ENCODE results near the gene COL8A1.
A peak's percentile ranks its signal among the peaks of the same experiment; 100 is the strongest.

The COL8A1 gene

DNA sequence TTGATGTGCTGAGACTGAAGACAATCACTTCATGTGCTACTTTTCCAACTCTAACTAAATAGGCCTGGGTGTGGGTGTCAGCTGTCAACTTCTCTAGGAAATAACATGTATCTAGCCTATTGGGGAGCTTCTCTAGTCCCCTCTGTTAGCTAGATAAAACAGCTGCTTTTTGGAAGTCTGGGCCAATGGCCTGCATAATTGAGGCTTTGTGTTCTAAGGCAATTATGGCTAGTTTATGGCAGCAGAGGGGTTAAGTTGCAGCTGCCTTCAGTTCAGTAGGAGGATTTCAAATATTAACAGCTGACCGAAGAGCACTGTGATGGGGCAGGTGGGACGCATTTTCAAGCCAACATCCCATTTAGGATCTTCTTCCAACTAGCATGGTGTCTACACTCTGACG lies 6.4 kb downstream of the COL8A1 start:
- Histone ChIP-seq H3K9ac (ENCODE audit: low read length) (no peak overlapping the region), H3K79me2 (ENCODE audit: insufficient read depth, low read length) (no peaks in the 10 kb centered on the region), H3K27ac (ENCODE audit: low read depth, low read length) (no peak overlapping the region), H3K27me3 (ENCODE audit: low read length) (no peaks in the 10 kb centered on the region), H3K4me2 (ENCODE audit: low read depth, low read length, poor library complexity, severe bottlenecking) (no peak overlapping the region), H2AFZ (ENCODE audit: low read depth, low read length, severe bottlenecking) (no peak overlapping the region), H4K20me1 (ENCODE audit: low read depth, low read length) (no peaks in the 10 kb centered on the region), H3K9me3 (ENCODE audit: insufficient read depth, low read length) (no peaks in the 10 kb centered on the region), H3K9me2 (replicated peaks; ENCODE audit: insufficient read depth, low read length) (no peaks in the 10 kb centered on the region), H3K36me3 (ENCODE audit: low read length) (no peaks in the 10 kb centered on the region), H3K4me3 (ENCODE audit: insufficient read depth, low read length, poor library complexity, severe bottlenecking) (no peak overlapping the region), H3F3A (ENCODE audit: insufficient read depth) (no peaks in the 10 kb centered on the region)
- no peak for TF ChIP-seq EZH2phosphoT487 (conservative IDR thresholded peaks at IDR 0.05; ENCODE audit: low read length)

DNA sequence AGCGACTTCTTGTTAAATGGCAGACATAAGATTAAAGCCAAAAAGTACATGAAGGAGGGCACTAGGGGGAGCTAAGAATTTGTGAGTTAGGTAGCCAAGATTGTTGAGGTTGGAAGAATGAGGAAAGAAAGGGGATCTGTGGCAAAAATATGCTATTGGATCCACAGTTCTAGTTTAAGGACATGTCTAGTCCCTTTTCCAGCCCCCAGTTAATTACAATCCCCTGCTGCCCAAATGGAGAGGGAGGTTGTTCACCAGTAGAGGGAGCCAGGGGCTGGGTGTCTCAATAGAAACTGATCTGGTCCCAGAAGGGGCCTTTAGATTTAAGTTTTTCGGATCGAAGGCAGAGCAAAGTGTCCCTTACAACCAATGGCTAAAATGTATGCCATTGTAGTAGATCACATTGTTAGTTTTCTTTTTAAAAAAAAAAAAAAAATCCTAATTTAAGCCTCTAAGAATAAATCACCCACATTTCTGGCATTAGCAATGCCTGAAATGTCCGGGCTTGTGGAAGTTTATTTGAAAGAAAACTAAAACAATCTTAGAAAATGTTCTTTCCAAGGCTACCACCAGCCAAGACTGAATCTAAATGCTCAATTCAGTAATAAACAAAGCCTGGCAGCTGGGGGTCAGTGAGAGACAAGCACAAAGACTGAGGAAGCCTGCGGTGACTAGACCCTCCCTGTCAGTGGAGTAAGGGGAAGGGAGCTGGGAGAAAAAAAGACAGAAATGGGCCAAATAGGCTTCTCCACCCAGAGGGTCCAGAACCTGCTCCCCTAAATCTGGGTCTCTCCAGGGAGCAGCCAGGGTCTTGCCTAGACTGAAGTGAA lies 7.1 kb downstream of the COL8A1 start:
- Histone ChIP-seq H3K9me2 (replicated peaks; ENCODE audit: insufficient read depth, low read length) (no peaks in the 10 kb centered on the region), H3K9ac (ENCODE audit: low read length) (no peak overlapping the region), H3K79me2 (ENCODE audit: insufficient read depth, low read length) (no peaks in the 10 kb centered on the region), H3K9me3 (ENCODE audit: insufficient read depth, low read length) (no peaks in the 10 kb centered on the region), H4K20me1 (ENCODE audit: low read depth, low read length) (no peaks in the 10 kb centered on the region), H2AFZ (ENCODE audit: low read depth, low read length, severe bottlenecking) (no peak overlapping the region), H3K4me2 (ENCODE audit: low read depth, low read length, poor library complexity, severe bottlenecking) (no peak overlapping the region), H3F3A (ENCODE audit: insufficient read depth) (no peaks in the 10 kb centered on the region), H3K4me3 (ENCODE audit: insufficient read depth, low read length, poor library complexity, severe bottlenecking) (no peak overlapping the region), H3K36me3 (ENCODE audit: low read length) (no peaks in the 10 kb centered on the region), H3K27ac (ENCODE audit: low read depth, low read length) (no peak overlapping the region), H3K27me3 (ENCODE audit: low read length) (no peaks in the 10 kb centered on the region)
- TF ChIP-seq, protein P1, sequence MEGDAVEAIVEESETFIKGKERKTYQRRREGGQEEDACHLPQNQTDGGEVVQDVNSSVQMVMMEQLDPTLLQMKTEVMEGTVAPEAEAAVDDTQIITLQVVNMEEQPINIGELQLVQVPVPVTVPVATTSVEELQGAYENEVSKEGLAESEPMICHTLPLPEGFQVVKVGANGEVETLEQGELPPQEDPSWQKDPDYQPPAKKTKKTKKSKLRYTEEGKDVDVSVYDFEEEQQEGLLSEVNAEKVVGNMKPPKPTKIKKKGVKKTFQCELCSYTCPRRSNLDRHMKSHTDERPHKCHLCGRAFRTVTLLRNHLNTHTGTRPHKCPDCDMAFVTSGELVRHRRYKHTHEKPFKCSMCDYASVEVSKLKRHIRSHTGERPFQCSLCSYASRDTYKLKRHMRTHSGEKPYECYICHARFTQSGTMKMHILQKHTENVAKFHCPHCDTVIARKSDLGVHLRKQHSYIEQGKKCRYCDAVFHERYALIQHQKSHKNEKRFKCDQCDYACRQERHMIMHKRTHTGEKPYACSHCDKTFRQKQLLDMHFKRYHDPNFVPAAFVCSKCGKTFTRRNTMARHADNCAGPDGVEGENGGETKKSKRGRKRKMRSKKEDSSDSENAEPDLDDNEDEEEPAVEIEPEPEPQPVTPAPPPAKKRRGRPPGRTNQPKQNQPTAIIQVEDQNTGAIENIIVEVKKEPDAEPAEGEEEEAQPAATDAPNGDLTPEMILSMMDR (IDR thresholded peaks at IDR 0.05; ENCODE audit: insufficient read depth, low read length, poor library complexity, severe bottlenecking), result peak; percentile 81
- TF ChIP-seq EZH2phosphoT487 (conservative IDR thresholded peaks at IDR 0.05; ENCODE audit: low read length), result no peak

DNA sequence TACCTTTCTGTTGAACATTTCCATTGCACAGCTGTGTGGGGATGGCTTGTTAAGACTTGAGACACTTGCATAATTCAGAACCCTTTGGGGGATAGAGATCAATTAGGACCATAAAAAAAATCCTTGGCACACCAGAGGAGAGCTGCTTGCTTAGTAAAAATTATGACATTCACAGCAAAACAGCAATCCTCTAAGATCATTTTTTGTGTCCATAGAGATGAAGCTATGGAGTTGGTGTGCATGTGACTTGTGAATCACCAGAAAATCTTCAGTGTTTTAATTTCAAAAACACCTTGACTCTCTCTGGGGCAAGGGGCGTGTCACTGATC lies 7.7 kb downstream of the COL8A1 start:
- H4K20me1 ChIP-seq (ENCODE audit: low read depth, low read length), result no peaks in the 10 kb centered on the region
- H3K4me3 ChIP-seq (ENCODE audit: insufficient read depth, low read length, poor library complexity, severe bottlenecking), result no peak overlapping the region
- H3K9me3 ChIP-seq (ENCODE audit: insufficient read depth, low read length), result no peaks in the 10 kb centered on the region
- H2AFZ ChIP-seq (ENCODE audit: low read depth, low read length, severe bottlenecking), result no peak overlapping the region
- H3K79me2 ChIP-seq (ENCODE audit: insufficient read depth, low read length), result no peaks in the 10 kb centered on the region
- H3K4me2 ChIP-seq (ENCODE audit: low read depth, low read length, poor library complexity, severe bottlenecking), result no peak overlapping the region
- H3F3A ChIP-seq (ENCODE audit: insufficient read depth), result no peaks in the 10 kb centered on the region
- no peaks in the 10 kb centered on the region for H3K9me2 ChIP-seq (replicated peaks; ENCODE audit: insufficient read depth, low read length)
- no peaks in the 10 kb centered on the region for H3K36me3 ChIP-seq (ENCODE audit: low read length)
- H3K9ac ChIP-seq (ENCODE audit: low read length), result no peak overlapping the region
- TF ChIP-seq, protein P1 (IDR thresholded peaks at IDR 0.05; ENCODE audit: insufficient read depth, low read length, poor library complexity, severe bottlenecking), result no peak
- TF ChIP-seq EZH2phosphoT487 (conservative IDR thresholded peaks at IDR 0.05; ENCODE audit: low read length), result no peak
- no peak overlapping the region for H3K27ac ChIP-seq (ENCODE audit: low read depth, low read length)
- no peaks in the 10 kb centered on the region for H3K27me3 ChIP-seq (ENCODE audit: low read length)

DNA sequence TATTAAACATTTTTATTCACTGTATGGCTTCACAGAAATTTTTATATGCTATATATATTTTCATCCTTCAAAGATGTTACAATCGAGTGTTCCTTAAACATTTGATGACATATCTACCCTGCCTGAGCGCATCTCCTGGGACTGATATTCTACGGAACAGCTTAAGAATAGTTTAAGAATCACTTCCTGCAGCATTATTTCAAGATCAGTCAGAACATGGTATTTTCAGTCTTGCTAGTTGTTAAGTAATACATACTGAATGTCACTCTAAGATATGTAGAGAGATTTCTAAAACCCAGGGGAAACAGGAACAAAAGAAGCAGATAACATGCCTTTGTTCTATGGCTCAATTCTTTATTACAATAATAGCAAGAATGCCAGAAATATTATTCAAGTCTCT lies 8.7 kb downstream of the COL8A1 start:
- Histone ChIP-seq H3K9ac (ENCODE audit: low read length) (no peak overlapping the region), H3K9me3 (ENCODE audit: insufficient read depth, low read length) (no peaks in the 10 kb centered on the region), H3K27me3 (ENCODE audit: low read length) (no peaks in the 10 kb centered on the region), H3K9me2 (replicated peaks; ENCODE audit: insufficient read depth, low read length) (no peaks in the 10 kb centered on the region), H3K27ac (ENCODE audit: low read depth, low read length) (no peak overlapping the region), H3K79me2 (ENCODE audit: insufficient read depth, low read length) (no peaks in the 10 kb centered on the region), H3F3A (ENCODE audit: insufficient read depth) (no peaks in the 10 kb centered on the region), H3K4me3 (ENCODE audit: insufficient read depth, low read length, poor library complexity, severe bottlenecking) (no peak overlapping the region), H4K20me1 (ENCODE audit: low read depth, low read length) (no peaks in the 10 kb centered on the region), H3K4me2 (ENCODE audit: low read depth, low read length, poor library complexity, severe bottlenecking) (no peak overlapping the region), H2AFZ (ENCODE audit: low read depth, low read length, severe bottlenecking) (no peak overlapping the region), H3K36me3 (ENCODE audit: low read length) (no peaks in the 10 kb centered on the region)
- TF ChIP-seq, protein P1 (IDR thresholded peaks at IDR 0.05; ENCODE audit: insufficient read depth, low read length, poor library complexity, severe bottlenecking), result no peak
- no peak for TF ChIP-seq EZH2phosphoT487 (conservative IDR thresholded peaks at IDR 0.05; ENCODE audit: low read length)

Measured in SU-DHL-6 (cell line).